Retinal pigment epithelial cell (primary cell): ENCODE data around the gene GTF3C2.

Experiments used
- DNase-seq: peaks from one replicate; pipeline ENCODE4 v3.0.0-alpha.2; 2010; ENCODE audit warnings: low read depth
- H3K4me3 ChIP-seq: 2 replicates; pipeline ENCODE4 v1.5.1; 2011; ENCODE audit warnings: mild to moderate bottlenecking, low read length, control low read depth, moderate library complexity
- CTCF ChIP-seq: conservative IDR thresholded peaks from 2 replicates; pipeline ENCODE4 v1.5.1; 2011; ENCODE audit warnings: low read depth, low read length, control low read depth, inconsistent platforms

Gene GTF3C2

GRCh38 chr2:27281442-27281841, 75.1 kb downstream of the GTF3C2 start:
- no peak for TF ChIP-seq CTCF
- DNase-seq = no peak
- H3K4me3 ChIP-seq = no peak overlapping the region

- TF ChIP-seq CTCF = no peak
- DNase-seq = no peak
- H3K4me3 ChIP-seq = no peak overlapping the region
Measured at GRCh38 chr2:27280826-27281225, 75.7 kb downstream of the GTF3C2 start.

GRCh38 chr2:27278010-27278409, 78.6 kb downstream of the GTF3C2 start:
- H3K4me3 ChIP-seq = no peak overlapping the region
- DNase-seq = no peak
- TF ChIP-seq CTCF = no peak
